GM12878 (cell line): ENCODE results near the gene ARRDC1. TPM values are rescaled to one million over a fixed set of nuclear protein-coding genes. Genes with fewer than 3 reads are reported as not detected.
"Not testable (repeated sequence)": the region's sequence is repeated elsewhere in the genome, so short reads cannot be mapped to it uniquely, and the experiment has no call there.

Source experiments
- ATAC-seq: fragments of 200-7000 bp; cut with Tn5 transposase; 3 replicates; pipeline ENCODE4 v1.9.1; 2020; ENCODE audit warnings: mild to moderate bottlenecking, moderate library complexity
- BruUV-seq: library from RNA; stranded (reverse); fragments of 400-500 nt; replicated peaks from 2 replicates; lab custom pipeline; 2021; lab: Mats Ljungman, UMichigan
- CTCF ChIA-PET: fragments of 300-600 bp; sonication (Branson Sonifier 250); formaldehyde crosslinking; extraction: SDS; loops from one replicate; lab custom pipeline; 2021; ENCODE audit warnings: inconsistent platforms; lab: Yijun Ruan, JAX
- POLR2A ChIA-PET: fragments of 350-600 bp; formaldehyde crosslinking; extraction: SDS; loops from one replicate; lab custom pipeline; 2021; ENCODE audit warnings: inconsistent platforms; lab: Charles Lee
- RAD21 ChIA-PET: fragments of 300-600 bp; sonication (Branson Sonifier 250); formaldehyde crosslinking; loops from one replicate; lab custom pipeline; 2023; ENCODE audit warnings: antibody characterized with exemption; ENCODE audit not compliant: unreplicated experiment; lab: Charles Lee
- SMC1A ChIA-PET: fragments of 300-600 bp; sonication (Branson Sonifier 250); formaldehyde crosslinking; loops from one replicate; lab custom pipeline; 2023; ENCODE audit not compliant: unreplicated experiment, uncharacterized antibody; lab: Charles Lee
- DNase-seq: peaks from one replicate; pipeline ENCODE4 v3.0.0-alpha.2; 2011; ENCODE audit warnings: low read depth, low spot score
- FAIRE-seq: peaks from 3 replicates; lab custom pipeline; 2011; peaks lifted over from hg19 to GRCh38; lab: Jason Lieb, UNC
- H2AFZ ChIP-seq: 2 replicates; pipeline ENCODE4 v1.6.0; 2011; ENCODE audit warnings: low read depth, low read length, control low read depth; ENCODE audit not compliant: control insufficient read depth
- H3K27ac ChIP-seq: 2 replicates; pipeline ENCODE4 v1.5.1; 2011; ENCODE audit warnings: control low read depth; ENCODE audit not compliant: control insufficient read depth, insufficient read depth
- H3K27me3 ChIP-seq, 2 experiments: replicated peaks in 1 of 2; 2 replicates each; pipeline versions ENCODE4 v1.6.0 to v1.6.1; 2011; ENCODE audit warnings: low read length in 1 of 2; ENCODE audit not compliant: control insufficient read depth in 2 of 2, insufficient read depth in 2 of 2
- H3K36me3 ChIP-seq, 2 experiments: 2 replicates each; pipeline ENCODE4 v1.5.1; 2011; ENCODE audit warnings: low read length in 1 of 2; ENCODE audit not compliant: control insufficient read depth in 2 of 2, insufficient read depth in 2 of 2
- H3K4me1 ChIP-seq: 2 replicates; pipeline ENCODE4 v1.6.1; 2011; ENCODE audit warnings: mild to moderate bottlenecking, low read length, moderate library complexity, mixed read lengths; ENCODE audit not compliant: control insufficient read depth, insufficient read depth
- H3K4me2 ChIP-seq: 2 replicates; pipeline ENCODE4 v1.6.0; 2011; ENCODE audit warnings: control low read depth; ENCODE audit not compliant: control insufficient read depth, insufficient read depth
- H3K4me3 ChIP-seq: fragments of 200-600 bp; sonication (generic); 2 replicates; pipeline ENCODE4 v1.5.1; 2016
- H3K79me2 ChIP-seq: 2 replicates; pipeline ENCODE4 v1.6.0; 2011; ENCODE audit warnings: low read length; ENCODE audit not compliant: control insufficient read depth, insufficient read depth
- H3K9ac ChIP-seq: 2 replicates; pipeline ENCODE4 v1.8.0; 2011; ENCODE audit warnings: low read length, control low read depth, mixed read lengths; ENCODE audit not compliant: control insufficient read depth, insufficient read depth
- H3K9me3 ChIP-seq: replicated peaks from 3 replicates; pipeline ENCODE4 v1.5.1; 2011; ENCODE audit warnings: mild to moderate bottlenecking, low read length; ENCODE audit not compliant: control insufficient read depth, insufficient read depth
- H4K20me1 ChIP-seq: 2 replicates; pipeline ENCODE4 v1.6.0; 2011; ENCODE audit not compliant: control insufficient read depth, insufficient read depth
- MEF2B ChIP-seq: fragments of 450-650 bp; IDR thresholded peaks from 2 replicates; pipeline ENCODE4 v1.6.1; 2018; ENCODE audit warnings: mild to moderate bottlenecking, moderate library complexity; ENCODE audit not compliant: partially characterized antibody, poor library complexity, severe bottlenecking
- RAD21 ChIP-seq: IDR thresholded peaks from 2 replicates; pipeline ENCODE4 v1.6.1; 2011; ENCODE audit warnings: mild to moderate bottlenecking, low read depth, low read length, moderate library complexity; ENCODE audit not compliant: insufficient read depth
- SREBF1 ChIP-seq: IDR thresholded peaks from 2 replicates; pipeline ENCODE4 v1.6.1; 2012; ENCODE audit warnings: mild to moderate bottlenecking, low read length
- ZNF384 ChIP-seq: IDR thresholded peaks from 2 replicates; pipeline ENCODE4 v1.6.1; 2012; ENCODE audit warnings: low read depth, mild to moderate bottlenecking, low read length, improper control_type of control experiment, borderline replicate concordance
- ZNF622 ChIP-seq: fragments of 450-650 bp; IDR thresholded peaks from 2 replicates; pipeline ENCODE4 v1.6.1; 2017; ENCODE audit warnings: mild to moderate bottlenecking, inconsistent platforms
- WGBS: methylation state at CpG from one replicate; pipeline ENCODE4 v1.1.6; 2016; ENCODE audit warnings: low lambda C conversion rate; ENCODE audit not compliant: insufficient replicate concordance, insufficient coverage; ENCODE audit errors: missing lambda C conversion rate; 5-methylcytosine and 5-hydroxymethylcytosine counted together
- in situ Hi-C: fragments of 300-500 bp; cut with MboI; formaldehyde crosslinking; loops from 9 replicates; pipeline ENCODE4 v1.14.3; 2018; ENCODE audit warnings: mixed read lengths
- intact Hi-C: fragments of 100-400 bp; cut with micrococcal nuclease; formaldehyde crosslinking; loops from one replicate; pipeline ENCODE4 v1.14.2; 2022; ENCODE audit not compliant: unreplicated experiment
- polyA plus RNA-seq, 11 experiments: library from polyadenylated mRNA; depleted of rRNA in 4 of 11; unstranded in 6 of 11; stranded (reverse) in 5 of 11; fragments of >200 nt; fragmentation: Nextera tagmentation in 4 of 11; fragmentation: Illumina TruSeq in 1 of 11; extraction: Ambion mirVana in 4 of 11; extraction: Trizol in 1 of 11; gene quantifications; 1 replicate in 1 of 11; 2 replicates in 10 of 11; pipeline versions ENCODE4 v1.2.1 to v1.2.3, GENCODE V29; 2011 to 2016; ENCODE audit warnings: inconsistent platforms in 2 of 11, missing spikeins in 2 of 11, low read depth in 1 of 11
- total RNA-seq, 4 experiments: library from RNA; depleted of rRNA in 3 of 4; stranded (reverse); fragments of >200 nt in 3 of 4; fragmentation: Illumina TruSeq in 1 of 4; extraction: Trizol in 1 of 4; gene quantifications; 2 replicates each; pipeline versions ENCODE4 v1.2.1 to v1.2.3, GENCODE V29; 2013 to 2021
- TF ChIP-seq, protein P1 (sequence below), 3 experiments: IDR thresholded peaks in 2 of 3; conservative IDR thresholded peaks in 1 of 3; 2 replicates each; pipeline ENCODE4 v1.5.1; 2011; ENCODE audit warnings: low read depth in 3 of 3, low read length in 3 of 3, mild to moderate bottlenecking in 3 of 3, control low read depth in 2 of 3, moderate library complexity in 2 of 3, inconsistent platforms in 1 of 3, mixed read lengths in 1 of 3; ENCODE audit not compliant: control insufficient read depth in 2 of 3, insufficient read depth in 1 of 3; ENCODE audit errors: extremely low read depth in 1 of 3

ARRDC1 gene
- total and polyA plus RNA-seq, 10 of the 15 experiments (the other 5 are each of a cell fraction or from before 2014, with no cell fraction given): 0.23 to 34.4 (median 20.9) TPM

DNA sequence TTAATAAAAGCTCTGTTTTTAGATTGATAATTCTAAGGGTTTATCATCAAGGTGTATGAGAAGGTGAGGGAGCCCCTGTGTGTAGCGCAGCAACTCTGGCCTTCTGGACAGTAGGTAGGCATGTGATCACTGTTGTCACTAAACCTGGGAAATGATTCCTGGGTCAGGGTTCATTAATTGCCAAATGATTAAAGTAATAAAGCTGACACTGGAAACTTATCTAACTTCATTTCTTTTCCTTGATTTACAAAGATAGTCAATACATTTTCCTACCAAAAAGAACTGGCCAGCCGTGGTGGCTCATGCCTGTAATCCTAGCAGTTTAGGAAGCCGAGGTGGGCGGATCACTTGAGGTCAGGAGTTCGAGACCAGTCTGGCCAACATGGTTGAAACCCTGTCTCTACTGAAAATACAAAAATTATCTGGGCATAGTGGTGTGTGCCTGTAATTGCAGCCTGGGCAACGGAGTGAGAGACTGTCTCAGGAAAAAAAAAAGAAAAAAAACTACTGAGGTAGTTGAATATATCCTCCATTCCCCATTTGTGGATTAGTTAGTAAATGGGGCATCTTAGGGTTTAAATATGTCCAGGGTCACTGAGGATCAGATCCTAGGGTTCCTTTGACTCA lies 15.8 kb downstream of the ARRDC1 start:
- ChIA-PET CTCF (interaction anchor here (0.6 to 1.2 kb wide), 4 partner anchors 27 to 44 kb away, joined by 3 read pairs; no protein-coding TSS in a partner anchor), SMC1A (interaction anchor here (0.6 to 1.2 kb wide), 2 partner anchors 16 to 52 kb away, joined by 3 read pairs; no protein-coding TSS in a partner anchor), POLR2A (interaction anchor here (0.9 kb wide), 2 partner anchors 9 to 16 kb away, joined by 3 to 4 read pairs; partner anchors contain the start of gene ARRDC1), RAD21 (no interaction called here)
- peak overlapping the region; percentile 72 for H3K4me3 ChIP-seq
- FAIRE-seq (no peak), DNase-seq (no peak), ATAC-seq (peak; percentile 26; the same call in 2 of the 3 replicates)
- H3K27ac ChIP-seq: no peak overlapping the region
- TF ChIP-seq MEF2B: no peak
- peak; percentile 32; the same call in 1 of the 2 replicates for TF ChIP-seq ZNF384
- TF ChIP-seq RAD21: 0 out of 2 replicates have a peak, but pooled peaks have one; percentile 13
- TF ChIP-seq SREBF1: no peak
- no peak for TF ChIP-seq ZNF622
- TF ChIP-seq, protein P1, sequence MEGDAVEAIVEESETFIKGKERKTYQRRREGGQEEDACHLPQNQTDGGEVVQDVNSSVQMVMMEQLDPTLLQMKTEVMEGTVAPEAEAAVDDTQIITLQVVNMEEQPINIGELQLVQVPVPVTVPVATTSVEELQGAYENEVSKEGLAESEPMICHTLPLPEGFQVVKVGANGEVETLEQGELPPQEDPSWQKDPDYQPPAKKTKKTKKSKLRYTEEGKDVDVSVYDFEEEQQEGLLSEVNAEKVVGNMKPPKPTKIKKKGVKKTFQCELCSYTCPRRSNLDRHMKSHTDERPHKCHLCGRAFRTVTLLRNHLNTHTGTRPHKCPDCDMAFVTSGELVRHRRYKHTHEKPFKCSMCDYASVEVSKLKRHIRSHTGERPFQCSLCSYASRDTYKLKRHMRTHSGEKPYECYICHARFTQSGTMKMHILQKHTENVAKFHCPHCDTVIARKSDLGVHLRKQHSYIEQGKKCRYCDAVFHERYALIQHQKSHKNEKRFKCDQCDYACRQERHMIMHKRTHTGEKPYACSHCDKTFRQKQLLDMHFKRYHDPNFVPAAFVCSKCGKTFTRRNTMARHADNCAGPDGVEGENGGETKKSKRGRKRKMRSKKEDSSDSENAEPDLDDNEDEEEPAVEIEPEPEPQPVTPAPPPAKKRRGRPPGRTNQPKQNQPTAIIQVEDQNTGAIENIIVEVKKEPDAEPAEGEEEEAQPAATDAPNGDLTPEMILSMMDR (IDR thresholded peaks at IDR 0.05 in 2 of 3, conservative IDR thresholded peaks at IDR 0.05 in 1 of 3; ENCODE audit: control insufficient read depth in 2 of 3, extremely low read depth in 1 of 3, insufficient read depth in 1 of 3, low read depth in 3 of 3, low read length in 3 of 3): peak in 2 of 3 experiments; percentile 40 to 43; a peak in 2 of 6 replicates
- no peaks in the 10 kb centered on the region; the same call in 2 of the 3 replicates for H3K9me3 ChIP-seq
- no peaks in the 10 kb centered on the region for H3K27me3 ChIP-seq
- 50% methylated on average over 6 of the region's 6 CpGs for WGBS
- H3K9ac ChIP-seq: no peak overlapping the region; the same call in 1 of the 2 replicates
- H3K4me1 ChIP-seq: peaks cover 21% of the 10 kb centered on the region
- in situ Hi-C loops (no loop called here), intact Hi-C loops (no loop called here)
- no peak overlapping the region for H2AFZ ChIP-seq
- H4K20me1 ChIP-seq: no peaks in the 10 kb centered on the region
- peaks cover 83% of the 10 kb centered on the region for H3K79me2 ChIP-seq
- no TSS peak for BruUV-seq
- no peaks in the 10 kb centered on the region for H3K36me3 ChIP-seq
- H3K4me2 ChIP-seq: peak overlapping the region; percentile 75

DNA sequence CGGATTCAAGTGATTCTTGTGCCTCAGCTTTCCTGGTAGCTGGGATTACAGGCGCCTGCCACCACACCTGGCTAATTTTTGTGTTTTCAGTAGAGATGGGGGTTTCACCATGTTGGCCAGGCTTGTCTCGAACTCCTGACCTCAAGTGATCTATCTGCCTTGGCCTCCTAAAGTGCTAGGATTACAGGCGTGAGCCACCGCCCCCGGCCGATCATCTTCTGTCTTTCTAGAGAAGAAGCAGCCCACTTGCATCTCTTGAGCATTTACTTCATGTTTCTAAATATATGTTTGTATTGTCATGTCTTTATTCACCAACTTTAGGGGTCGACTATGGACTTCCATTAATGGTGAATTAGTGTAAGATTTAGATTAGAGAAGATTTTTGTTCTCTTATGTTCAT lies 16.7 kb downstream of the ARRDC1 start:
- H3K4me3 ChIP-seq, H3K9me3 ChIP-seq, H3K27me3 ChIP-seq, H2AFZ ChIP-seq, in situ Hi-C loops, intact Hi-C loops, ATAC-seq, BruUV-seq, H3K36me3 ChIP-seq, RAD21 ChIA-PET, H3K27ac ChIP-seq, H3K4me2 ChIP-seq, H4K20me1 ChIP-seq, FAIRE-seq, SMC1A ChIA-PET, H3K9ac ChIP-seq, DNase-seq: not testable (repeated sequence)
- POLR2A ChIA-PET: interaction anchor here (0.6 kb wide), 1 partner anchor 140 kb away, joined by 3 read pairs; no protein-coding TSS in a partner anchor
- peaks cover 27% of the 10 kb centered on the region for H3K4me1 ChIP-seq
- 82% methylated on average over 8 of the region's 8 CpGs for WGBS
- CTCF ChIA-PET: interaction anchor here (1.3 kb wide), 1 partner anchor 44 kb away, joined by 6 read pairs; the partner anchor contains the start of gene DPH7
- peaks cover 91% of the 10 kb centered on the region for H3K79me2 ChIP-seq
